ENCODE data around the gene C12orf76. TPM values are rescaled to one million over a fixed set of nuclear protein-coding genes. Genes with fewer than 3 reads are reported as not detected.

The C12orf76 gene
- total and polyA plus RNA-seq, 2 of the 13 experiments (the other 11 are each of a cell fraction or from before 2014, with no cell fraction given), result 15.8 to 38.4 TPM

GRCh38 chr12:109998904-109999648 lies 49.2 kb downstream of the C12orf76 start, which contains the start of gene ANKRD13A (continued):
- TF ChIP-seq MZF1 (CRISPR knock-in tag; IDR thresholded peaks at IDR 0.05; ENCODE audit: borderline replicate concordance), result no peak
- TF ChIP-seq ZNF558 (CRISPR knock-in tag; IDR thresholded peaks at IDR 0.05; ENCODE audit: borderline replicate concordance), result peak; percentile 71; the same call in 1 of the 2 replicates
- TF ChIP-seq CEBPG (CRISPR knock-in tag; IDR thresholded peaks at IDR 0.05), result peak; percentile 23; the same call in 1 of the 2 replicates
- TF ChIP-seq, protein P1, sequence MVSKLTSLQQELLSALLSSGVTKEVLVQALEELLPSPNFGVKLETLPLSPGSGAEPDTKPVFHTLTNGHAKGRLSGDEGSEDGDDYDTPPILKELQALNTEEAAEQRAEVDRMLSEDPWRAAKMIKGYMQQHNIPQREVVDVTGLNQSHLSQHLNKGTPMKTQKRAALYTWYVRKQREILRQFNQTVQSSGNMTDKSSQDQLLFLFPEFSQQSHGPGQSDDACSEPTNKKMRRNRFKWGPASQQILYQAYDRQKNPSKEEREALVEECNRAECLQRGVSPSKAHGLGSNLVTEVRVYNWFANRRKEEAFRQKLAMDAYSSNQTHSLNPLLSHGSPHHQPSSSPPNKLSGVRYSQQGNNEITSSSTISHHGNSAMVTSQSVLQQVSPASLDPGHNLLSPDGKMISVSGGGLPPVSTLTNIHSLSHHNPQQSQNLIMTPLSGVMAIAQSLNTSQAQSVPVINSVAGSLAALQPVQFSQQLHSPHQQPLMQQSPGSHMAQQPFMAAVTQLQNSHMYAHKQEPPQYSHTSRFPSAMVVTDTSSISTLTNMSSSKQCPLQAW (CRISPR knock-in tag; IDR thresholded peaks at IDR 0.05), result peak; percentile 72
- TF ChIP-seq MXD1 (CRISPR knock-in tag; IDR thresholded peaks at IDR 0.05), result peak; percentile 60
- no peak for TF ChIP-seq ZNF10 (CRISPR knock-in tag; IDR thresholded peaks at IDR 0.05; ENCODE audit: borderline replicate concordance, low read depth)
- no peak for TF ChIP-seq ELK4 (CRISPR knock-in tag; IDR thresholded peaks at IDR 0.05; ENCODE audit: borderline replicate concordance)
- peak; percentile 27; the same call in 1 of the 2 replicates for TF ChIP-seq SOX5 (CRISPR knock-in tag; IDR thresholded peaks at IDR 0.05; ENCODE audit: borderline replicate concordance)
- TF ChIP-seq ZNF773 (CRISPR knock-in tag; IDR thresholded peaks at IDR 0.05; ENCODE audit: borderline replicate concordance), result peak; percentile 34; the same call in 1 of the 2 replicates
- no peak for TF ChIP-seq ZNF746 (CRISPR knock-in tag; IDR thresholded peaks at IDR 0.05)
- peak; percentile 41 for TF ChIP-seq ZNF18 (CRISPR knock-in tag; IDR thresholded peaks at IDR 0.05; ENCODE audit: insufficient replicate concordance)
- no peak for TF ChIP-seq ZC3H13 (CRISPR knock-in tag; IDR thresholded peaks at IDR 0.05)
- TF ChIP-seq ATRX (CRISPR knock-in tag; IDR thresholded peaks at IDR 0.05; ENCODE audit: borderline replicate concordance), result no peak
- TF ChIP-seq KDM5B (CRISPR knock-in tag; IDR thresholded peaks at IDR 0.05; ENCODE audit: borderline replicate concordance), result peak; percentile 72; the same call in 1 of the 2 replicates
- TF ChIP-seq HDAC2 (CRISPR knock-in tag; IDR thresholded peaks at IDR 0.05), result peak; percentile 46; the same call in 1 of the 2 replicates
- no peak for TF ChIP-seq ZNF432 (CRISPR knock-in tag; IDR thresholded peaks at IDR 0.05; ENCODE audit: borderline replicate concordance)
- TF ChIP-seq RCOR2 (CRISPR knock-in tag; IDR thresholded peaks at IDR 0.05), result peak; percentile 60; the same call in 1 of the 2 replicates
- TF ChIP-seq SRSF1 (optimal IDR thresholded peaks at IDR 0.05; ENCODE audit: low read depth, low read length), result peak; percentile 51
- TF ChIP-seq ETV6 (CRISPR knock-in tag; conservative IDR thresholded peaks at IDR 0.05), result no peak; the same call in 1 of the 2 replicates
- TF ChIP-seq ARID3A (IDR thresholded peaks at IDR 0.05; ENCODE audit: low read depth, low read length), result peak; percentile 30; the same call in 1 of the 2 replicates
- no peak for TF ChIP-seq HOXA7 (CRISPR knock-in tag; IDR thresholded peaks at IDR 0.05)
- TF ChIP-seq ZNF577 (CRISPR knock-in tag; IDR thresholded peaks at IDR 0.05; ENCODE audit: borderline replicate concordance, low read depth), result no peak
- TF ChIP-seq NFYC (CRISPR knock-in tag; IDR thresholded peaks at IDR 0.05), result no peak

Measured in HepG2 (cell line).